ENCODE results near the gene TBC1D14. TPM values are rescaled to one million over a fixed set of nuclear protein-coding genes. Genes with fewer than 3 reads are reported as not detected.

TBC1D14 gene
- total and polyA plus RNA-seq, 2 of the 4 experiments (the other 2 are of a cell fraction) = 31.7 to 40.7 TPM

- dilution Hi-C loops (cut with HindIII; ENCODE audit: low sequenced_read_pairs, unreplicated experiment) (no loop called here), in situ Hi-C loops (cut with MboI; ENCODE audit: low sequenced_read_pairs) (no loop called here), intact Hi-C loops (cut with micrococcal nuclease) (no loop called here)
- no peak overlapping the region for H2AK9ac ChIP-seq (replicated peaks; ENCODE audit: low read depth, low read length, poor library complexity)
- DNase-seq (no peak), ATAC-seq (ENCODE audit: low read depth) (no peak)
- WGBS, 2 experiments (ENCODE audit: extremely low coverage in 2 of 2, insufficient read length in 1 of 2) = 86% methylated on average over 7 of the region's 12 CpGs; no CpG with 5 or more reads in 1 of the 2 experiments
- no peaks in the 10 kb centered on the region for H3K27me3 ChIP-seq (ENCODE audit: control insufficient read depth, insufficient read depth, low read length)
- no peak overlapping the region for H4K8ac ChIP-seq (ENCODE audit: low read depth in 2 of 2, low read length in 2 of 2)
- H3K36me3 ChIP-seq (ENCODE audit: control insufficient read depth, insufficient read depth, low read length) = peaks cover 26% of the 10 kb centered on the region
- H3K14ac ChIP-seq (replicated peaks; ENCODE audit: low read depth, low read length) = no peak overlapping the region
- POLR2A ChIA-PET (ENCODE audit: unreplicated experiment) = no interaction called here
- no peak overlapping the region for H3K9ac ChIP-seq (ENCODE audit: low read depth, low read length)
- H3K4ac ChIP-seq (ENCODE audit: low read depth, low read length) = no peak overlapping the region
- peaks cover 19% of the 10 kb centered on the region for H3K9me1 ChIP-seq (ENCODE audit: insufficient read depth, low read length)
- no TSS peak for BruUV-seq (replicated peaks)
- no peak overlapping the region for H3K23ac ChIP-seq (ENCODE audit: low read depth, low read length)
- no peak overlapping the region for H3K27ac ChIP-seq (ENCODE audit: insufficient read depth, low read length)
- no peak overlapping the region for H2BK5ac ChIP-seq (ENCODE audit: low read depth, low read length, poor library complexity, severe bottlenecking)
- H4K20me1 ChIP-seq (ENCODE audit: insufficient read depth, low read length) = peaks cover 74% of the 10 kb centered on the region
- H4K91ac ChIP-seq (ENCODE audit: insufficient read depth, low read depth, low read length) = no peak overlapping the region
- TF ChIP-seq RFX5 (IDR thresholded peaks at IDR 0.05; ENCODE audit: low read depth, low read length) (no peak), MXI1 (IDR thresholded peaks at IDR 0.05; ENCODE audit: borderline replicate concordance, low read depth, low read length) (no peak), NFE2L2 (IDR thresholded peaks at IDR 0.05; ENCODE audit: low read depth, low read length) (no peak), BHLHE40 (IDR thresholded peaks at IDR 0.05; ENCODE audit: low read depth, low read length) (no peak), RAD21 (IDR thresholded peaks at IDR 0.05; ENCODE audit: low read length) (no peak), SMC3 (IDR thresholded peaks at IDR 0.05; ENCODE audit: low read depth, low read length) (no peak), RCOR1 (IDR thresholded peaks at IDR 0.05; ENCODE audit: insufficient replicate concordance, low read length) (no peak), ELK1 (IDR thresholded peaks at IDR 0.05; ENCODE audit: borderline replicate concordance, low read depth, low read length) (no peak), CTCF (conservative IDR thresholded peaks at IDR 0.05; ENCODE audit: low read depth, low read length) (no peak), CEBPB (IDR thresholded peaks at IDR 0.05; ENCODE audit: low read depth, low read length) (no peak)
- no peak overlapping the region for H3K56ac ChIP-seq (ENCODE audit: extremely low read depth, insufficient read depth, low read length)
- CTCF ChIA-PET = no interaction called here
- H3K9me3 ChIP-seq (ENCODE audit: control insufficient read depth, insufficient read depth, low read length) = no peaks in the 10 kb centered on the region
- H3K79me1 ChIP-seq (ENCODE audit: low read depth in 1 of 2, low read length in 2 of 2) = peaks cover 25 to 86% of the 10 kb centered on the region in 2 experiments
- H2BK15ac ChIP-seq (ENCODE audit: low read depth, low read length) = no peak overlapping the region
- no peak overlapping the region for H2AK5ac ChIP-seq (ENCODE audit: low read depth, low read length)
- H2AFZ ChIP-seq (replicated peaks; ENCODE audit: low read length, poor library complexity) = no peak overlapping the region
- H4K5ac ChIP-seq (ENCODE audit: low read depth, low read length) = no peak overlapping the region
- no peak overlapping the region for H2BK120ac ChIP-seq (ENCODE audit: low read depth, low read length)
- peaks cover 3% of the 10 kb centered on the region; the same call in 1 of the 2 replicates for H3K4me1 ChIP-seq (ENCODE audit: control insufficient read depth, insufficient read depth, low read length)
- H3K18ac ChIP-seq (ENCODE audit: low read depth, low read length) = no peak overlapping the region
- no peak overlapping the region for H3K4me3 ChIP-seq (ENCODE audit: insufficient read depth, low read depth, low read length)
- no peak overlapping the region for H2BK20ac ChIP-seq (ENCODE audit: low read depth, low read length)
- H3K4me2 ChIP-seq (ENCODE audit: low read depth, low read length) = no peak overlapping the region
Measured at GRCh38 chr4:7051144-7051495, 141.5 kb downstream of the TBC1D14 start.
